T-helper 1 cell (primary cell): ENCODE results near the gene NRBF2.
"Not testable (repeated sequence)": the region's sequence is repeated elsewhere in the genome, so short reads cannot be mapped to it uniquely, and the experiment has no call there.

Experiments
- DNase-seq, 5 donors: peaks; one replicate each; pipeline ENCODE4 v3.0.0-alpha.2; 2012 to 2020

The NRBF2 gene

DNA sequence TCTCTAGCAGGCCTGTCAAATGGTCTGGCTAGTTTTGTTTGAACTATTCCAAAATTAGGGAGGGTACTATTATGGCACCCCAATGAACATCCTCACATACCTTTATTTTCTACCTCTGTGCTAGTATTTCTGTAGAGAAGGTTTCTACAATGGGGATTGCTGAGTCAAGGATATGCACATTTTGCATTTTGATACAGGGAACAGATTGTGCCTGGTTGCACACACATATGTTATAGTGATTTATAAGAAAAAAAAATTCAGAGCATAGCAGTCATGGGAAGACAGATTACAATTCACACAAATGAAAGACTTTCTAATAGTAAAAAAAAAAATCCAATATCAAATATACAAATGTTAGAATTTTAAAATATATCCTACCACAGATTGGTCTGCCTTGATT lies 14.1 kb upstream of the NRBF2 start:
- no peak for DNase-seq

- no peak for DNase-seq
These were observed 12.6 kb upstream of the NRBF2 start for GRCh38 chr10:63120554-63120953.

- no peak for DNase-seq
These were observed 9.3 kb upstream of the NRBF2 start for GRCh38 chr10:63123727-63124362.

- DNase-seq: no peak
These were observed 7.7 kb upstream of the NRBF2 start for GRCh38 chr10:63125459-63125858.

DNA sequence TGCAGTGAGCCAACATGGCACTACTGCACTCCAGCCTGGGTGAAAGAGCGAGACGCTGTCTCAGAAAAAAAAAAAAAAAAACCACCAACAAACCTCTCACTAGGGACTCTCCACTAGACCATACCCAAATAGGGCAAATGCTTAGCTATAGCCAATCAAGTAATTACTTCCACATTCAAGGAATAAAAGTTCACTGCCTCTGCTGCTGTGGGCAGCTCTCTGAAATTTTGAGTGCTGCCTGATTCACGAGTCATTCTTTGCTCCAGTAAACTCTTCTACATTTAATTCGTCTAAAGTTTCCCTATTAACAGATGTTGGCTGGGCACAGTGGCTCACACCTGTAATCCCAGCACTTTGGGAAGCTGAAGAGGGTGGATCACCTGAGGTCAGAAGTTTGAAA lies 4.7 kb upstream of the NRBF2 start:
- DNase-seq: no peak

GRCh38 chr10:63129888-63130287 lies 3.2 kb upstream of the NRBF2 start:
- DNase-seq: no peak

DNA sequence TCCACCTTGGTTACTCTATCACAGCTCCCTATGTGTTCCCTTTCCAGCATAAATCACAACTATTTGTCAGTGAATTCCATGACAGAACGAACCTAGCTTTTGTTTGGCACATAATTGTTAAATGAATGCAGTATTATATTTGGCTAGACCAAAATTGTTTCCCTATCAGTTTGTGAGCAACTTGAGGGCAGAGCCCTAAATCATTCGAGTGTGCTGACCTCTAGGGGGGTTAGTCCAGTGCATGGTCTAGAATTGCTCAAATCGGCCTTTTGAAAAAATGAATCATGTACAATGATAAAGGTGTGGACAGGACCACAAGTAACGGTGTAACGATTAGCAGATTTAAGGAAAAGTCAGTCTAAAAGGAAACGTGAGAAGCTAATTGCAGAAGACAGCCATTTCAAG lies 475 bp upstream of the NRBF2 start:
- no peak for DNase-seq

- DNase-seq: peak in 1 of 5 donors; percentile 37
These were observed 861 bp downstream of the NRBF2 start for GRCh38 chr10:63133821-63134557.

- no peak for DNase-seq
These were observed 4.2 kb downstream of the NRBF2 start for GRCh38 chr10:63137306-63137705.

- DNase-seq: no peak
These were observed 6.9 kb downstream of the NRBF2 start for GRCh38 chr10:63140077-63140476.

- DNase-seq: no peak
These were observed 9.0 kb downstream of the NRBF2 start for GRCh38 chr10:63142136-63142535.

DNA sequence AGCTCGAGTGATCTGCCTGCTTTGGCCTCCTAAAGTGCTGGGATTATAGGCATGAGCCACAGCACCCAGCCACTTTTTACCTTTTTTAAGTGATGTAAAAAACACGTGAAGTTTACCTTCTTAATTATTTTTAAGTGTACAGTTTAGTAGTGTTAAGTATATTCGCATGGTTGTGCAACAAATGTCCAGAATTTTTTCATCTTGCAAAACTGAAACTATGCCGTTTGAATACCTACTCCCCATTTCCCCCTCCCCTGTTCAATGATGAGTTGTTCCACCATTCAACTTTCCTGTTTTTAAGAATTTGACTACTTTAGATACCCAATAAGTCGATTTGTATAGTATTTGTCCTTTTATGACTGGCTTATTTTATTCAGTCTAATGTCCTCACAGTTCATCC lies 10.9 kb downstream of the NRBF2 start:
- no peak for DNase-seq

DNA sequence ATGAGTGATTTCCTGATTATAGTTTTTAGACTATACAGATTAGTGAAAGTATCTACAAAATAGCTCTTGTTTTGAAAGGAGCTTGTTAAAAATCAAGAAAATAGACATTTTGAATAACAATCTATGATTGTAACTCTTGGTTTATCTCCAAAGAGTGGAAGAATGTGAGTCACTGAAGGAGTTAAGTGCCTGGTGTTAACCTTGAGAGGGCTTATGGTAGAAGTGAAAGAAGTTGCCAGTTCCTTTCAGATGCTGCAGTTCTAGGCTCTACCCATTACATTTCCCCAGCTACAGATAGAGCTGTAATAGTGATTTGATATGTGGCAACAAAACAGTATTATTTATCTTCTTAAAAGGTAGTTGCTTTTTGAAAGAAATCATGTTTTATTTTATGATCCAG lies 12.7 kb downstream of the NRBF2 start:
- no peak for DNase-seq

GRCh38 chr10:63146503-63146902 lies 13.4 kb downstream of the NRBF2 start:
- no peak for DNase-seq

GRCh38 chr10:63150745-63151144 lies 17.6 kb downstream of the NRBF2 start:
- DNase-seq: no peak

- DNase-seq: not testable (repeated sequence)
These were observed 20.9 kb downstream of the NRBF2 start for GRCh38 chr10:63153868-63154545.

- no peak for DNase-seq
These were observed 21.6 kb downstream of the NRBF2 start for GRCh38 chr10:63154546-63155387.

- no peak for DNase-seq
These were observed 22.4 kb downstream of the NRBF2 start for GRCh38 chr10:63155388-63156020.

DNA sequence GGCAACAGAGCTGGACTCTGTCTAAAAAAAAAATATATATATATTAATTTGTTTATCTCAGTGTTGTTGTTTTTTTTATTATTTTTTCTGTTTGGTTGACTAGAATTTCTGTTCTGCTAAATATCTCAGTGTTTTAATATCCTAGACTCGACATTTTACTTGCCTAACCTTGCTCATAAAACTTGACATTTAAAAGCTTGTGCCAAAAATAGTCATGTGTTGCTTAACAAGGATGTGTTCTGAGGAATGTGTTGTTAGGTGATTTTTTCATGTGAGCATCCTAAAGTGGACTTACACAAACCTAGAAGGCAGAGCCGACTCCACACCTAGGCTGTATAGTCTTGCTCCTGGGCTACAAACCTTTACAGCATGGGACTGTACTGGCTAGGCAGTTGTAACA lies 23.1 kb downstream of the NRBF2 start:
- DNase-seq: no peak

DNA sequence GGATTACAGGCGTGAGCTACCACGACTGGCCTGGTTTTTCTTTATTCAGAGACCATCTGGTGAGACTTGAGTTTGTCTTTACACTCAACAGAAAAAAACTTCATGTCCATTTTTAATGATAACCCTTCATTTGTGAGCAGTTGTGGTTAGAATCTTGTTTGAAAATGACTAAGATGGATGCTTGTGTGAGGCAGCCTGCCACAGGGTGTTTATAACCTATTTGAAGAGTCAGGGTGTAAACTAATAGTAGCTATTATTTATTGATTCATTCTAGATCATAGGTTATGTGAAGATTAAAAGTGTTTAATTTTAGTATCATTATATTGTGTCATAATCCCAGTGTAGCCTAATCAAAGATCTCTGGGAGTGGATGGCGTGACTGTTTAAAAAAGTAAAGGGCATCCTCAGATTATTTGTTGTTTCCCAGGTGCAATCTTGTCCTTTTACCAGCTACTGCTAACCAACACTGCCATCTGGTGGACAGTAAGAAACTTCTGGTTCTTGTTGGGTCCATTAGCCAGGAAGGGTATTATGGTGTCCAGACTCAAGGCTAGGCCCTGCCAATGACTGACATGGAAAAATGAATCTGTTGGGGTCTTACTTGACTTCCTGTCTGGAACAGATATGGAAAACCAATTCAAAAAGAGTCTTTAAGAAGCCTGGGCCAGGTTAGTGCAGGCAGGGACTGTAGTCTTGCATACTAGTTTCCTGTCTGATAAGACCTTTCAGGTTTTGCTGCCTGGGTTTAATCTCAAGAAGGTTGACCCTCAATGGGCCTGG lies 24.9 kb downstream of the NRBF2 start:
- peak in 4 of 5 donors; percentile 8 to 78 (median 32) for DNase-seq

DNA sequence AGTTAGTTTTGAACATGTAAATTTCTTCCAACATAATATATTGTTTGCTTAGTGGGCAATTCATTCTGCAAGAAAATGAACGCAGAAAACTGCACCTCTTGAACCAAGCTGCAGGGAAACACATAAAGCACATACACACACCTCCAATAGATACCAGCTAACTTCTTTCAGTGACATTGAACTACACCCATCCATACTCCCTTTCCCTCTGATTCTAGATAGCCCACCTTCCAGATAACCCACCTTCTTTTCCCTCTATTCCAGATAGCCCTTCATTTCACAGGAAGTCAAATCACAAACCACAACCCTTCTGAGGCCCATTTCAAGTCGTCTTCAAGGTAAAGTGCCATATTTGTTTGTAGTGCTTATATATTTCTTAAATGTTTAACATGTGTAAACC lies 28.5 kb downstream of the NRBF2 start:
- no peak for DNase-seq

DNA sequence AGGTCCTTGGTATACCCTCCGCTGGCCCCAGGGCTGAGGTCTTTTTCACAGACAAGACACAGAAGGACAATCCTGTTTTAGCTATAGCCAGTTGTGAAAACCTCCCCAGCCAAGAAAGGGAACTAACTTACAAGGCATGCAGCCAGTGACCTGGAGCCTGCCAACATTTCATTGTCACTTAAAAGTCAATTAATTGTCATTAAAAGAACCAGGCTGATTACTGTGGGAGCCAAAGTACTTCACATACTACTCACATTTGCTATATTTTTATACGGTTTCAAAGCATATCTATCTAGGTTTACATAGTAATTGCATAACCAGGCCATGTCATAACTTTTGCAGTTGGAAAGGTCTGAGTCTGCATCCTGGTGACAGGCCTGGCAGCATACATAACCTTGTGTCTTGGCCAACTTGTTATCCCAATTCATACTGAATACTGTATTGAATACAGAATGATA lies 31.1 kb downstream of the NRBF2 start:
- no peak for DNase-seq
